Rectal smooth muscle tissue (tissue), 1 donor: Measurements from ENCODE around the gene HOATZ.

Source experiments
- H3K27ac ChIP-seq: one replicate; pipeline ENCODE4 v1.7.0; 2013; ENCODE audit warnings: low read depth, low read length, inconsistent platforms
- H3K27me3 ChIP-seq: one replicate; pipeline ENCODE4 v1.7.0; 2013; ENCODE audit warnings: low read length; ENCODE audit not compliant: control insufficient read depth, insufficient read depth
- H3K36me3 ChIP-seq: one replicate; pipeline ENCODE4 v1.7.0; 2013; ENCODE audit warnings: low read length; ENCODE audit not compliant: control insufficient read depth, insufficient read depth
- H3K4me1 ChIP-seq: one replicate; pipeline ENCODE4 v1.7.0; 2013; ENCODE audit warnings: low read length; ENCODE audit not compliant: control insufficient read depth, insufficient read depth
- H3K4me3 ChIP-seq: one replicate; pipeline ENCODE4 v1.7.0; 2013; ENCODE audit warnings: low read length
- H3K9ac ChIP-seq: one replicate; pipeline ENCODE4 v1.7.0; 2013; ENCODE audit warnings: low read length

Gene HOATZ

GRCh38 chr11:111499483-111499882 lies 15.1 kb upstream of the HOATZ start:
- Histone ChIP-seq H3K27me3 (no peaks in the 10 kb centered on the region), H3K27ac (no peak overlapping the region), H3K4me1 (no peaks in the 10 kb centered on the region), H3K4me3 (no peak overlapping the region), H3K36me3 (no peaks in the 10 kb centered on the region), H3K9ac (no peak overlapping the region)

- H3K27ac ChIP-seq, result no peak overlapping the region
- no peak overlapping the region for H3K4me3 ChIP-seq
- no peaks in the 10 kb centered on the region for H3K36me3 ChIP-seq
- H3K4me1 ChIP-seq, result no peaks in the 10 kb centered on the region
- no peak overlapping the region for H3K9ac ChIP-seq
- H3K27me3 ChIP-seq, result no peaks in the 10 kb centered on the region
These were observed 14.1 kb upstream of the HOATZ start for GRCh38 chr11:111500481-111500880.

- no peaks in the 10 kb centered on the region for H3K4me1 ChIP-seq
- no peaks in the 10 kb centered on the region for H3K27me3 ChIP-seq
- H3K9ac ChIP-seq, result no peak overlapping the region
- H3K27ac ChIP-seq, result no peak overlapping the region
- no peak overlapping the region for H3K4me3 ChIP-seq
- no peaks in the 10 kb centered on the region for H3K36me3 ChIP-seq
These were observed 12.0 kb upstream of the HOATZ start for GRCh38 chr11:111502611-111503010.

GRCh38 chr11:111510311-111510710 lies 4.3 kb upstream of the HOATZ start:
- H3K4me1 ChIP-seq, result no peaks in the 10 kb centered on the region
- H3K4me3 ChIP-seq, result no peak overlapping the region
- H3K27ac ChIP-seq, result no peak overlapping the region
- H3K27me3 ChIP-seq, result peaks cover 7% of the 10 kb centered on the region
- H3K9ac ChIP-seq, result no peak overlapping the region
- H3K36me3 ChIP-seq, result no peaks in the 10 kb centered on the region

GRCh38 chr11:111512296-111513239 lies 2.0 kb upstream of the HOATZ start, which contains the start of gene BTG4:
Gene BTG4 (minus strand): TSS chr11:111512386. CDS start chr11:111498776, 13,610 bp downstream.
- no peak within 1 kb of the TSS for H3K9ac ChIP-seq

GRCh38 chr11:111513240-111513605 lies 1.4 kb upstream of the HOATZ start:
- Histone ChIP-seq H3K9ac (no peak overlapping the region), H3K4me3 (no peak overlapping the region), H3K36me3 (no peaks in the 10 kb centered on the region), H3K27ac (no peak overlapping the region), H3K4me1 (no peaks in the 10 kb centered on the region), H3K27me3 (peaks cover 7% of the 10 kb centered on the region)

More at GRCh38 chr11:111512296-111513239, 2.0 kb upstream of the HOATZ start, which contains the start of gene BTG4:
- H3K36me3 ChIP-seq, result no peaks in the 10 kb centered on the region
- peak within 1 kb of the TSS; percentile 56 for H3K4me3 ChIP-seq
- no peaks in the 10 kb centered on the region for H3K4me1 ChIP-seq
- no peak within 1 kb of the TSS for H3K27ac ChIP-seq
- H3K27me3 ChIP-seq, result peaks cover 7% of the 10 kb centered on the region

GRCh38 chr11:111515591-111515990 lies 1.0 kb downstream of the HOATZ start:
- H3K4me3 ChIP-seq, result no peak overlapping the region
- no peaks in the 10 kb centered on the region for H3K4me1 ChIP-seq
- no peak overlapping the region for H3K27ac ChIP-seq
- H3K9ac ChIP-seq, result no peak overlapping the region
- no peaks in the 10 kb centered on the region for H3K36me3 ChIP-seq
- peaks cover 7% of the 10 kb centered on the region for H3K27me3 ChIP-seq

- peaks cover 2% of the 10 kb centered on the region for H3K27me3 ChIP-seq
- no peak overlapping the region for H3K27ac ChIP-seq
- H3K9ac ChIP-seq, result no peak overlapping the region
- H3K4me1 ChIP-seq, result no peaks in the 10 kb centered on the region
- H3K36me3 ChIP-seq, result no peaks in the 10 kb centered on the region
- no peak overlapping the region for H3K4me3 ChIP-seq
These were observed 4.1 kb downstream of the HOATZ start for GRCh38 chr11:111518668-111519067.

- H3K9ac ChIP-seq, result no peak overlapping the region
These were observed 6.0 kb downstream of the HOATZ start for GRCh38 chr11:111520560-111520959.

GRCh38 chr11:111521135-111521534 lies 6.6 kb downstream of the HOATZ start:
- Histone ChIP-seq H3K4me3 (no peak overlapping the region), H3K27me3 (no peaks in the 10 kb centered on the region)

More at GRCh38 chr11:111520560-111520959, 6.0 kb downstream of the HOATZ start:
- no peaks in the 10 kb centered on the region for H3K36me3 ChIP-seq
- H3K27me3 ChIP-seq, result no peaks in the 10 kb centered on the region
- no peaks in the 10 kb centered on the region for H3K4me1 ChIP-seq
- no peak overlapping the region for H3K27ac ChIP-seq
- H3K4me3 ChIP-seq, result no peak overlapping the region

GRCh38 chr11:111522426-111522825 lies 7.8 kb downstream of the HOATZ start:
- no peaks in the 10 kb centered on the region for H3K4me1 ChIP-seq
- no peaks in the 10 kb centered on the region for H3K36me3 ChIP-seq
- no peaks in the 10 kb centered on the region for H3K27me3 ChIP-seq
- no peak overlapping the region for H3K9ac ChIP-seq
- no peak overlapping the region for H3K27ac ChIP-seq
- no peak overlapping the region for H3K4me3 ChIP-seq

More at GRCh38 chr11:111521135-111521534, 6.6 kb downstream of the HOATZ start:
- Histone ChIP-seq H3K27ac (no peak overlapping the region), H3K36me3 (no peaks in the 10 kb centered on the region), H3K9ac (no peak overlapping the region), H3K4me1 (no peaks in the 10 kb centered on the region)

GRCh38 chr11:111523343-111523742 lies 8.8 kb downstream of the HOATZ start:
- H3K4me1 ChIP-seq, result no peaks in the 10 kb centered on the region
- H3K36me3 ChIP-seq, result no peaks in the 10 kb centered on the region
- no peak overlapping the region for H3K4me3 ChIP-seq
- no peaks in the 10 kb centered on the region for H3K27me3 ChIP-seq
- H3K9ac ChIP-seq, result no peak overlapping the region
- no peak overlapping the region for H3K27ac ChIP-seq

- Histone ChIP-seq H3K4me1 (no peaks in the 10 kb centered on the region), H3K4me3 (no peak overlapping the region), H3K9ac (no peak overlapping the region), H3K27me3 (no peaks in the 10 kb centered on the region), H3K27ac (no peak overlapping the region), H3K36me3 (no peaks in the 10 kb centered on the region)
These were observed 9.5 kb downstream of the HOATZ start for GRCh38 chr11:111524056-111524455.
